Ishikawa (cell line): Measurements from ENCODE around the gene ROBO2.

Experiments
- CEBPB ChIP-seq: IDR thresholded peaks from 2 replicates; pipeline ENCODE4 v1.6.1; 2012
- EGR1 ChIP-seq: IDR thresholded peaks from 2 replicates; pipeline ENCODE4 v1.6.1; 2012
- EP300 ChIP-seq: IDR thresholded peaks from 2 replicates; pipeline ENCODE4 v1.6.1; 2012; ENCODE audit warnings: borderline replicate concordance
- NFIC ChIP-seq: IDR thresholded peaks from 2 replicates; pipeline ENCODE4 v1.6.1; 2012
- RAD21 ChIP-seq: IDR thresholded peaks from 2 replicates; pipeline ENCODE4 v1.6.1; 2012; ENCODE audit warnings: low read depth
- TAF1 ChIP-seq: IDR thresholded peaks from 2 replicates; pipeline ENCODE4 v1.6.1; 2012; ENCODE audit warnings: low read depth, mild to moderate bottlenecking
- TCF12 ChIP-seq: IDR thresholded peaks from 2 replicates; pipeline ENCODE4 v1.6.1; 2012; ENCODE audit warnings: low read depth
- TEAD4 ChIP-seq: IDR thresholded peaks from 2 replicates; pipeline ENCODE4 v1.6.1; 2012
- YY1 ChIP-seq: IDR thresholded peaks from 2 replicates; pipeline ENCODE4 v1.6.1; 2012; ENCODE audit warnings: low read depth
- TF ChIP-seq, protein P1 (sequence below): IDR thresholded peaks from 2 replicates; pipeline ENCODE4 v1.6.1; 2012; ENCODE audit warnings: low read depth, mild to moderate bottlenecking
- TF ChIP-seq, protein P2 (sequence below): IDR thresholded peaks from 2 replicates; pipeline ENCODE4 v1.6.1; 2012
- TF ChIP-seq, protein P3 (sequence below): IDR thresholded peaks from 2 replicates; pipeline ENCODE4 v1.6.1; 2012

DNA sequence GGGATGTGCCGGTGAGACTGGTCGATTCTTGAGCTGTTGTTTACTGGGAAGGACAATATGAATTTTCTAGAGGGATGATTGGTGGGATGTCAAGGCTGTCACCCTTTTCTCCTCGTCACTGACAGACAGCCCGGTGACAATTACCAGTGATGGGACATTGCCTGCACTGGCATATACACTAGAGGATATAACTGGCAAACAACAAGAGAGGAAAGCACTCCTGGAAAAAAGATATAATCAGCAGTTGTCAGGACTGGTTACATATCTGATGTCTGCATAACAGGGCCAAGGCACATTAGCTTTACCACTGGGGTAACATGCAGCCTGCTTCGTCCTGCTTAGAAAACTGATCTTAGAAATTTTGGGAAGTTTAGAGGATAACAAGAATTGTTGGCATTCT is 131.1 kb downstream of the ROBO2 start:
- TF ChIP-seq TAF1 (no peak), TEAD4 (no peak), NFIC (no peak), EGR1 (no peak), TCF12 (no peak), EP300 (no peak), YY1 (no peak), CEBPB (no peak), RAD21 (no peak)
- TF ChIP-seq, protein P1, sequence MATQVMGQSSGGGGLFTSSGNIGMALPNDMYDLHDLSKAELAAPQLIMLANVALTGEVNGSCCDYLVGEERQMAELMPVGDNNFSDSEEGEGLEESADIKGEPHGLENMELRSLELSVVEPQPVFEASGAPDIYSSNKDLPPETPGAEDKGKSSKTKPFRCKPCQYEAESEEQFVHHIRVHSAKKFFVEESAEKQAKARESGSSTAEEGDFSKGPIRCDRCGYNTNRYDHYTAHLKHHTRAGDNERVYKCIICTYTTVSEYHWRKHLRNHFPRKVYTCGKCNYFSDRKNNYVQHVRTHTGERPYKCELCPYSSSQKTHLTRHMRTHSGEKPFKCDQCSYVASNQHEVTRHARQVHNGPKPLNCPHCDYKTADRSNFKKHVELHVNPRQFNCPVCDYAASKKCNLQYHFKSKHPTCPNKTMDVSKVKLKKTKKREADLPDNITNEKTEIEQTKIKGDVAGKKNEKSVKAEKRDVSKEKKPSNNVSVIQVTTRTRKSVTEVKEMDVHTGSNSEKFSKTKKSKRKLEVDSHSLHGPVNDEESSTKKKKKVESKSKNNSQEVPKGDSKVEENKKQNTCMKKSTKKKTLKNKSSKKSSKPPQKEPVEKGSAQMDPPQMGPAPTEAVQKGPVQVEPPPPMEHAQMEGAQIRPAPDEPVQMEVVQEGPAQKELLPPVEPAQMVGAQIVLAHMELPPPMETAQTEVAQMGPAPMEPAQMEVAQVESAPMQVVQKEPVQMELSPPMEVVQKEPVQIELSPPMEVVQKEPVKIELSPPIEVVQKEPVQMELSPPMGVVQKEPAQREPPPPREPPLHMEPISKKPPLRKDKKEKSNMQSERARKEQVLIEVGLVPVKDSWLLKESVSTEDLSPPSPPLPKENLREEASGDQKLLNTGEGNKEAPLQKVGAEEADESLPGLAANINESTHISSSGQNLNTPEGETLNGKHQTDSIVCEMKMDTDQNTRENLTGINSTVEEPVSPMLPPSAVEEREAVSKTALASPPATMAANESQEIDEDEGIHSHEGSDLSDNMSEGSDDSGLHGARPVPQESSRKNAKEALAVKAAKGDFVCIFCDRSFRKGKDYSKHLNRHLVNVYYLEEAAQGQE: no peak
- TF ChIP-seq, protein P2, sequence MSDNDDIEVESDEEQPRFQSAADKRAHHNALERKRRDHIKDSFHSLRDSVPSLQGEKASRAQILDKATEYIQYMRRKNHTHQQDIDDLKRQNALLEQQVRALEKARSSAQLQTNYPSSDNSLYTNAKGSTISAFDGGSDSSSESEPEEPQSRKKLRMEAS: no peak
- TF ChIP-seq, protein P3, sequence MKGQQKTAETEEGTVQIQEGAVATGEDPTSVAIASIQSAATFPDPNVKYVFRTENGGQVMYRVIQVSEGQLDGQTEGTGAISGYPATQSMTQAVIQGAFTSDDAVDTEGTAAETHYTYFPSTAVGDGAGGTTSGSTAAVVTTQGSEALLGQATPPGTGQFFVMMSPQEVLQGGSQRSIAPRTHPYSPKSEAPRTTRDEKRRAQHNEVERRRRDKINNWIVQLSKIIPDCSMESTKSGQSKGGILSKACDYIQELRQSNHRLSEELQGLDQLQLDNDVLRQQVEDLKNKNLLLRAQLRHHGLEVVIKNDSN: no peak
